Ishikawa (cell line): ENCODE data around the gene DEFB115.

ENCODE experiments used
- CEBPB ChIP-seq: IDR thresholded peaks from 2 replicates; pipeline ENCODE4 v1.6.1; 2012
- EGR1 ChIP-seq: IDR thresholded peaks from 2 replicates; pipeline ENCODE4 v1.6.1; 2012
- EP300 ChIP-seq: IDR thresholded peaks from 2 replicates; pipeline ENCODE4 v1.6.1; 2012; ENCODE audit warnings: borderline replicate concordance
- RAD21 ChIP-seq: IDR thresholded peaks from 2 replicates; pipeline ENCODE4 v1.6.1; 2012; ENCODE audit warnings: low read depth
- TAF1 ChIP-seq: IDR thresholded peaks from 2 replicates; pipeline ENCODE4 v1.6.1; 2012; ENCODE audit warnings: low read depth, mild to moderate bottlenecking
- TEAD4 ChIP-seq: IDR thresholded peaks from 2 replicates; pipeline ENCODE4 v1.6.1; 2012
- ZBTB7A ChIP-seq: IDR thresholded peaks from 2 replicates; pipeline ENCODE4 v1.6.1; 2012; ENCODE audit warnings: low read depth
- TF ChIP-seq, protein P1 (sequence below): IDR thresholded peaks from 2 replicates; pipeline ENCODE4 v1.6.1; 2012; ENCODE audit warnings: low read depth, mild to moderate bottlenecking
- TF ChIP-seq, protein P2 (sequence below): IDR thresholded peaks from 2 replicates; pipeline ENCODE4 v1.6.1; 2012

DNA sequence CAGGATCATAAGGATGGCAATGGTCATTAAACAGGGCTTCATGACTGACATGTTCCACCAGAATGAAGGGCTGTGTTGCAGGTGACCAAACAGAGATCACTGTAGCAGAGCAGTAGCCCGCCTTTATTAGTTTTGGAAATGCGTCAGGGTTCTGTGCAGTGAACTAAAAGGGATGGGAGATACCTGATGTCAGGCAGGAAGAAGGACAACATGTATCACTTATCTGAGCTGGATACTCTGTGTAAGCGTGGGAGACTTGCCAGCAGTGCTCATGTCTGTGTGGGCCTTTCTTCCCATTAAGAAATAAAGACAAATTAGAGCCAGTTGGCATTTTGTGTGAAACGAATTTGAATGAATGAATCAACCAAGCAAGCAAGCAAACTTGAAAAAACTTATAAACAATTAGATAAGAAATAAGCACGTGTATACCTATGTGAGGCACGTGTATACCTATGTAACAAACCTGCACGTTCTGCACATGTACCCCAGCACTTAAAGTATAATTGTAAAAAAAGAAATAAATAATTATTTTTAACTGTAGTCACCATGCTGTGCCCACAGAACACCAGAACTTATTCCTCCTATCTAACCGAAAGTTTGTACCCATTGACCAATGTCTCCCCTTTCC lies 51.2 kb downstream of the DEFB115 start, which contains the start of gene DEFB116:
- TF ChIP-seq TAF1, result no peak
- TF ChIP-seq ZBTB7A, result no peak
- no peak for TF ChIP-seq EGR1
- TF ChIP-seq, protein P1, sequence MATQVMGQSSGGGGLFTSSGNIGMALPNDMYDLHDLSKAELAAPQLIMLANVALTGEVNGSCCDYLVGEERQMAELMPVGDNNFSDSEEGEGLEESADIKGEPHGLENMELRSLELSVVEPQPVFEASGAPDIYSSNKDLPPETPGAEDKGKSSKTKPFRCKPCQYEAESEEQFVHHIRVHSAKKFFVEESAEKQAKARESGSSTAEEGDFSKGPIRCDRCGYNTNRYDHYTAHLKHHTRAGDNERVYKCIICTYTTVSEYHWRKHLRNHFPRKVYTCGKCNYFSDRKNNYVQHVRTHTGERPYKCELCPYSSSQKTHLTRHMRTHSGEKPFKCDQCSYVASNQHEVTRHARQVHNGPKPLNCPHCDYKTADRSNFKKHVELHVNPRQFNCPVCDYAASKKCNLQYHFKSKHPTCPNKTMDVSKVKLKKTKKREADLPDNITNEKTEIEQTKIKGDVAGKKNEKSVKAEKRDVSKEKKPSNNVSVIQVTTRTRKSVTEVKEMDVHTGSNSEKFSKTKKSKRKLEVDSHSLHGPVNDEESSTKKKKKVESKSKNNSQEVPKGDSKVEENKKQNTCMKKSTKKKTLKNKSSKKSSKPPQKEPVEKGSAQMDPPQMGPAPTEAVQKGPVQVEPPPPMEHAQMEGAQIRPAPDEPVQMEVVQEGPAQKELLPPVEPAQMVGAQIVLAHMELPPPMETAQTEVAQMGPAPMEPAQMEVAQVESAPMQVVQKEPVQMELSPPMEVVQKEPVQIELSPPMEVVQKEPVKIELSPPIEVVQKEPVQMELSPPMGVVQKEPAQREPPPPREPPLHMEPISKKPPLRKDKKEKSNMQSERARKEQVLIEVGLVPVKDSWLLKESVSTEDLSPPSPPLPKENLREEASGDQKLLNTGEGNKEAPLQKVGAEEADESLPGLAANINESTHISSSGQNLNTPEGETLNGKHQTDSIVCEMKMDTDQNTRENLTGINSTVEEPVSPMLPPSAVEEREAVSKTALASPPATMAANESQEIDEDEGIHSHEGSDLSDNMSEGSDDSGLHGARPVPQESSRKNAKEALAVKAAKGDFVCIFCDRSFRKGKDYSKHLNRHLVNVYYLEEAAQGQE, result no peak
- TF ChIP-seq, protein P2, sequence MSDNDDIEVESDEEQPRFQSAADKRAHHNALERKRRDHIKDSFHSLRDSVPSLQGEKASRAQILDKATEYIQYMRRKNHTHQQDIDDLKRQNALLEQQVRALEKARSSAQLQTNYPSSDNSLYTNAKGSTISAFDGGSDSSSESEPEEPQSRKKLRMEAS, result no peak
- no peak for TF ChIP-seq EP300
- TF ChIP-seq CEBPB, result no peak
- no peak for TF ChIP-seq RAD21
- TF ChIP-seq TEAD4, result no peak
